Measurements from ENCODE around the gene MAMLD1.
A peak's percentile ranks its signal among the peaks of the same experiment; 100 is the strongest.

Gene MAMLD1

GRCh38 chrX:150405576-150405975, 42.5 kb downstream of the MAMLD1 start:
- peak; percentile 8 for DNase-seq (ENCODE audit: low spot score)

GRCh38 chrX:150406596-150406995, 43.5 kb downstream of the MAMLD1 start:
- no peak for DNase-seq (ENCODE audit: low spot score)

- DNase-seq (ENCODE audit: low spot score) = no peak
Observed at GRCh38 chrX:150408007-150408406, 44.9 kb downstream of the MAMLD1 start.

- no peak for DNase-seq (ENCODE audit: low spot score)
Observed at GRCh38 chrX:150408561-150408960, 45.4 kb downstream of the MAMLD1 start.

- no peak for DNase-seq (ENCODE audit: low spot score)
Observed at GRCh38 chrX:150409486-150409885, 46.4 kb downstream of the MAMLD1 start.

- no peak for DNase-seq (ENCODE audit: low spot score)
Observed at GRCh38 chrX:150409964-150410363, 46.8 kb downstream of the MAMLD1 start.

GRCh38 chrX:150410513-150410912, 47.4 kb downstream of the MAMLD1 start:
- DNase-seq (ENCODE audit: low spot score) = no peak

GRCh38 chrX:150411656-150412055, 48.5 kb downstream of the MAMLD1 start:
- no peak for DNase-seq (ENCODE audit: low spot score)

GRCh38 chrX:150414228-150414627, 51.1 kb downstream of the MAMLD1 start:
- no peak for DNase-seq (ENCODE audit: low spot score)

- DNase-seq (ENCODE audit: low spot score) = no peak
Observed at GRCh38 chrX:150416469-150416868, 53.4 kb downstream of the MAMLD1 start.

- DNase-seq (ENCODE audit: low spot score) = no peak
Observed at GRCh38 chrX:150421816-150422215, 58.7 kb downstream of the MAMLD1 start.

- DNase-seq (ENCODE audit: low spot score) = no peak
Observed at GRCh38 chrX:150429594-150429993, 66.5 kb downstream of the MAMLD1 start.

- DNase-seq (ENCODE audit: low spot score) = no peak
Observed at GRCh38 chrX:150436195-150436594, 73.1 kb downstream of the MAMLD1 start.

GRCh38 chrX:150438165-150438564, 75.0 kb downstream of the MAMLD1 start:
- no peak for DNase-seq (ENCODE audit: low spot score)

GRCh38 chrX:150446151-150446550, 83.0 kb downstream of the MAMLD1 start:
- DNase-seq (ENCODE audit: low spot score) = no peak

- DNase-seq (ENCODE audit: low spot score) = no peak
Observed at GRCh38 chrX:150446995-150447394, 83.9 kb downstream of the MAMLD1 start.

GRCh38 chrX:150449313-150449712, 86.2 kb downstream of the MAMLD1 start:
- no peak for DNase-seq (ENCODE audit: low spot score)

- DNase-seq (ENCODE audit: low spot score) = no peak
Observed at GRCh38 chrX:150450519-150451177, 87.5 kb downstream of the MAMLD1 start.

GRCh38 chrX:150451953-150452352, 88.8 kb downstream of the MAMLD1 start:
- no peak for DNase-seq (ENCODE audit: low spot score)

GRCh38 chrX:150454083-150454482, 91.0 kb downstream of the MAMLD1 start:
- no peak for DNase-seq (ENCODE audit: low spot score)

- DNase-seq (ENCODE audit: low spot score) = no peak
Observed at GRCh38 chrX:150454508-150455214, 91.5 kb downstream of the MAMLD1 start.

- DNase-seq (ENCODE audit: low spot score) = no peak
Observed at GRCh38 chrX:150455215-150455608, 92.1 kb downstream of the MAMLD1 start.

- DNase-seq (ENCODE audit: low spot score) = no peak
Observed at GRCh38 chrX:150456466-150456865, 93.3 kb downstream of the MAMLD1 start.

GRCh38 chrX:150456941-150457340, 93.8 kb downstream of the MAMLD1 start:
- no peak for DNase-seq (ENCODE audit: low spot score)
